Kidney epithelial cell (primary cell): ENCODE measurements around the gene LMX1B. TPM values are rescaled to one million over a fixed set of nuclear protein-coding genes. Genes with fewer than 3 reads are reported as not detected.
"Not testable (repeated sequence)": the region's sequence is repeated elsewhere in the genome, so short reads cannot be mapped to it uniquely, and the experiment has no call there.

Experiments
- DNase-seq: peaks from one replicate; pipeline ENCODE4 v3.0.0-alpha.2; 2010; ENCODE audit warnings: low read depth
- H3K27me3 ChIP-seq: 2 replicates; pipeline ENCODE4 v1.6.0; 2011; ENCODE audit warnings: low read length; ENCODE audit not compliant: control insufficient read depth, insufficient read depth
- H3K36me3 ChIP-seq: 2 replicates; pipeline ENCODE4 v1.5.1; 2011; ENCODE audit warnings: low read length; ENCODE audit not compliant: control insufficient read depth, insufficient read depth
- H3K4me3 ChIP-seq: 2 replicates; pipeline ENCODE4 v1.5.1; 2011; ENCODE audit warnings: low read depth, mild to moderate bottlenecking, control low read depth, low read length
- total RNA-seq: library from RNA; depleted of rRNA; stranded (reverse); fragments of >200 nt; gene quantifications from 2 replicates; pipeline ENCODE4 v1.2.3, GENCODE V29; 2015
- TF ChIP-seq, protein P1 (sequence below): IDR thresholded peaks from 2 replicates; pipeline ENCODE4 v1.5.1; 2011; ENCODE audit warnings: mild to moderate bottlenecking, moderate library complexity, low read length, control low read depth, inconsistent platforms; ENCODE audit not compliant: insufficient read depth, poor library complexity, severe bottlenecking

The LMX1B gene
- total RNA-seq, 1 donor from 2014 or later = 2.6 TPM

DNA sequence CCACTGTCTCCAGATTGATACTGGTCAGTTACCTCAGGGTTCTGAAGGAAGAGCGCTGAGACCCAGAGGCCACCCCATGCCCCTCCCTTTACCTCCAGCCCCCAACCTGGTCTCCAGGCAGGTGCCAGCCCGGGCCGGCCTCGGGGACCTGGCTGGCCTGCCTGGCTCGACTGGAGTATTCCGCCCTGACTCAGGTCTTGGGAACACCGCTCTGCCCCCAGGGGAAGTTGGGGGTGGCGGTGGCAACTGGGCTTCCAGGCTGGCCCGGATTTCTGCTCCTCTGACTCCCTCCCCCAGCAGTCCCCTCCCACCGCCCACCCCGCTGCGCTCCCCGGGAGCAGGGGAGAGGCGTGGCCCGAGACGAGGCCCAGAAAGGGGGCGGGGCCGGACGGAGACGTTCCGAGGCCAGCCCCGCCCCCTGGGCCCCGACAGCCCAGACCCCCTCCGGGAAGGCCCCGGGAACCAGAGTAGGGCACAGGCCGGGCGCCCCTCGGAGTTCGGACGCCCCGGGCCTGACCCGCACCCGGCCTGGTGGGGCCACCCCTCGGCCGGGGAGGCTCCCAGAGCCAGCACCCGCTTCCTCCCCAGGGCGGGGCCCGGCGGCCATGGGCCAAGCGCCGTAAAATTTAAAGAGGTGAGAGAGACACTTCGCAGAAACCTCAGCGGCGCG, 108.7 kb downstream of the LMX1B start:
- Histone ChIP-seq H3K27me3 (no peaks in the 10 kb centered on the region), H3K36me3 (no peaks in the 10 kb centered on the region), H3K4me3 (peak overlapping the region; percentile 52)
- TF ChIP-seq, protein P1, sequence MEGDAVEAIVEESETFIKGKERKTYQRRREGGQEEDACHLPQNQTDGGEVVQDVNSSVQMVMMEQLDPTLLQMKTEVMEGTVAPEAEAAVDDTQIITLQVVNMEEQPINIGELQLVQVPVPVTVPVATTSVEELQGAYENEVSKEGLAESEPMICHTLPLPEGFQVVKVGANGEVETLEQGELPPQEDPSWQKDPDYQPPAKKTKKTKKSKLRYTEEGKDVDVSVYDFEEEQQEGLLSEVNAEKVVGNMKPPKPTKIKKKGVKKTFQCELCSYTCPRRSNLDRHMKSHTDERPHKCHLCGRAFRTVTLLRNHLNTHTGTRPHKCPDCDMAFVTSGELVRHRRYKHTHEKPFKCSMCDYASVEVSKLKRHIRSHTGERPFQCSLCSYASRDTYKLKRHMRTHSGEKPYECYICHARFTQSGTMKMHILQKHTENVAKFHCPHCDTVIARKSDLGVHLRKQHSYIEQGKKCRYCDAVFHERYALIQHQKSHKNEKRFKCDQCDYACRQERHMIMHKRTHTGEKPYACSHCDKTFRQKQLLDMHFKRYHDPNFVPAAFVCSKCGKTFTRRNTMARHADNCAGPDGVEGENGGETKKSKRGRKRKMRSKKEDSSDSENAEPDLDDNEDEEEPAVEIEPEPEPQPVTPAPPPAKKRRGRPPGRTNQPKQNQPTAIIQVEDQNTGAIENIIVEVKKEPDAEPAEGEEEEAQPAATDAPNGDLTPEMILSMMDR = no peak
- peak; percentile 63 for DNase-seq

DNA sequence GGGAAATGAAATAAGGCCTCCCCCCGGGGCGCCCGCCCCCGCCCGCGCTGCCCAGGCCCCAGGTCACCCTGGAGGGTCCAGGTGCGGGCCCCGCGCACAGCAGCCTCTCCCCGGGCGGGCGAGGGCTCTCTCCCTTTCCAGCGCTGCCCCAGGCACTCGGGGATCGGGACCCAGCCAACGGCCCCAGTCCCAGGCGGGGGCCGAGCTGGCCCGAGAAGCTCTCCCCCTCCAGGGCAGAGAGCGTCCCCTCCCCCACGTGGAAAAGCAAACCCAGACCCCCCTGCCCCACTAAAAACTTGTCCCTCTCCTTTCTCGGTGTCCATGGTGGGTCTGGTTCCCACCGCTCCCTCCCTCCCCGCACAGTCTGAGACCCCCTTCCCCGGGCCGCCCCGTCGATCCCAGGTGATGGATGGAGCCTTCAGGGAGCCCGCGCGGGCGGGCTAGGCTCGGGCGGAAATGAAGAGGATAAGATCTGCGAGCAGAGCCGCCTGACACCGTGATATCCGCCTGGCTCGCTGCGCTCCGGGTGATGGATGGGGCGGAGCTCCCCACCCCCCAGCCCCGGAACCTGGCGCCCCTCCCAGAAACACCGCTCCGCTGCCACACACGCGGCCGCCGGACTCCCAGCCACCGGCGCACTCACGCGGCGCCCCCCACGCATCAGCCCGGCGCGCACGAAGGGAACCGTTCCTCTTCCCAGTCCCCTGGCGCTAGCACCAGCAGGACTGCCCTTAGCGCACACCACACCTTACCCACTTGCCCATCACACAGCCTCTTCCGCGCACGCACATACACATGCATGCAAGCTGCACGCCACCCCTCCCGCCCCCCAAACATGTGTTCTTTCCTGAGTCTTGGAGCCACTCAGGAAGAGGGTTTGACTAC, 109.4 kb downstream of the LMX1B start:
- Histone ChIP-seq H3K36me3 (no peaks in the 10 kb centered on the region), H3K4me3 (peak overlapping the region; percentile 52), H3K27me3 (no peaks in the 10 kb centered on the region)
- no peak for DNase-seq
- TF ChIP-seq, protein P1 = no peak

DNA sequence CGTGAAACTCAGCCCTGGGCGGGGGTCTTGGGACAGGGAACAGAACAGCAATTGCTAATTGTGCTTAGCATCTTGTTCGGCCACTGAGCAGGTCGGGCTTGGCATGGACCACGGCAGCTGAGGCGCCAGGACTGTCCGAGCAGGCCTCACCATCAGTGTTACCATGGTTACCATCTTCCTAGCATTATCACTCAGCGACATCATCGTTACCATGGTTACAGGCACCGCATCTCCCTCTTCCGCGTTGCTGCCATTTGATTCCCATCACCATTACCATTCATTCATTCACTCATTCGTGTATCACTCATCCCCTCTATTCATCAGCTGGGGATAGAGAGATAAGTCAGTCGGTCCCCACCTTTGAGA, 110.1 kb downstream of the LMX1B start:
- Histone ChIP-seq H3K4me3 (no peak overlapping the region), H3K36me3 (no peaks in the 10 kb centered on the region), H3K27me3 (no peaks in the 10 kb centered on the region)
- no peak for DNase-seq
- TF ChIP-seq, protein P1 = no peak

DNA sequence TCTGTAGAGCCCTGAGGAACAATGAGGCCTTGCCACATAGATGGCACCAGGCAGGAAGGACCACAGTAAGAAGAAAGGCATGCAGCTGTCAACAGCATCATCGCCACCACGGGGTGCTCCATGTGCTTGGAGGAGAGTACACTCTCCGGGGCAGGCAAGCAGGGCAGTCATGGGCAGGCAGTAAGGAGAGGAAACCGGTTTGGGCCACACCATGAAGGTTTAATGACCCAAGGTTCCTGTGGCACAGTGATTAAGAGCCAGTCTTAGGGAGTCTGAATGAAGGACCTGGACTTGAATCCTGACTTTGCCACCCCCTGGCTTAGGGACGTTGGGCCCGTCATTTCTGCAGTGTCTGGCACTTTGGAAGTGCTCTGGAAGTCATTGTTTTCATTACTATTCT, 110.5 kb downstream of the LMX1B start:
- Histone ChIP-seq H3K4me3 (no peak overlapping the region), H3K36me3 (no peaks in the 10 kb centered on the region), H3K27me3 (no peaks in the 10 kb centered on the region)
- DNase-seq = no peak
- TF ChIP-seq, protein P1 = no peak

DNA sequence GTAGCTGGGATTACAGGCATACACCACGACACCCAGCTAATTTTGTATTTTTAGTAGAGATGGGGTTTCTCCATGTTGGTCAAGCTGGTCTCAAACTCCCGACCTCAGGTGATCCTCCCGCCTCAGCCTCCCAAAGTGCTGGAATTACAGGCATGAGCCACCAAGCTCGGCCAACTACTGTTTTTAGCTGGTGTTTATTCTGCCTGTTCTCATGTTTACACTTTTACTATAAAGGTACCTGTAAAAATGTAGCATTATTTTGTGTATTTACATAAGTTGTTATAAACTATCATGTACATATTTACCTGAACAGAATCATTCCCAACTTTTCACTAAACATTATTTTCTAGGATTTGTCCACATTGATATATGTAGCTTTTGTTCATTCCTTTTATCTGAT, 111.8 kb downstream of the LMX1B start:
- not testable (repeated sequence) for DNase-seq, H3K36me3 ChIP-seq, H3K4me3 ChIP-seq, H3K27me3 ChIP-seq

DNA sequence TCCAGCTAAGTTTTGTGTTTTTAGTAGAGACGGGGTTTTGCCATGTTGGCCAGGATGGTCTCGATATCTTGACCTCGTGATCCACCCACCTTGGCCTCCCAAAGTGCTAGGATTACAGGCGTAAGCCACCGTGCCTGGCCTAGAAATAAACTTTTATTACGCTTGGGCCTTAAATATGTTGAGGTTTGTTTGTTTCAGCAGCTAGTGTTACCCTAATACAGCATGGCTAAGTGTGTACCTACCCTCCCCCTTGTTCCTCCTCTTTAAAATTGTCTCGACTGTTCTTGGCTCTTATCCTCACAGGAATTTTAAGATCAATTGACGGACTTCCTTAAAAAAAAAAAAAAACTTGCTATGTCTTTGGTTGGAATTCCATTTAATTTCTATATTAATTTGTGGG, 114.5 kb downstream of the LMX1B start:
- DNase-seq, H3K27me3 ChIP-seq, H3K4me3 ChIP-seq, H3K36me3 ChIP-seq: not testable (repeated sequence)

DNA sequence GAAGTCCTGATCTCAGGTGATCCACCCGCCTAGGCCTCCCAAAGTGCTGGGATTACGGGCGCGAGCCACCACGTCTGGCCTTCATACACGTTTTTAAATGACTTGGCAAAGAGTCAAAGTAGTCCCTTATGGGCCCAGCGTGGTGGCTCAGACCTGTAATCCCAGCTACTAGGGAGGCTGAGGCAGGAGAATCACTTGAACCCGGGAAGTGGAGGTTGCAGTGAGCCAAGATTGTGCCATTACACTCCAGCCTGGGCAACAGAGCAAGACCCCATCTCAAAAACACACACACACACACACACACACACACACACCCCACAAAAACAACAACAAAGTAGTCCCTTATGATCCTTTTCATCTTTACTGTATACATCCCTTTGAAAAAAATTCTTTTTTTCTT, 116.9 kb downstream of the LMX1B start:
- H3K4me3 ChIP-seq, H3K27me3 ChIP-seq, DNase-seq, H3K36me3 ChIP-seq: not testable (repeated sequence)
